ENCODE data around the gene SAMD4B. TPM values are rescaled to one million over a fixed set of nuclear protein-coding genes. Genes with fewer than 3 reads are reported as not detected.
"Not testable (repeated sequence)": the region's sequence is repeated elsewhere in the genome, so short reads cannot be mapped to it uniquely, and the experiment has no call there.

The SAMD4B gene
- total and polyA plus RNA-seq, 12 donors: 35.5 to 92.8 (median 49.8) TPM

- ATAC-seq: no peak
- no peaks in the 10 kb centered on the region for H3K9me3 ChIP-seq
- WGBS, 2 donors: 96 to 100% methylated on average over 1 of the region's 1 CpG
- no peak overlapping the region for H3K4me3 ChIP-seq
- intact Hi-C loops (cut with DNase I): loop anchor here in 5 of 10 donors (5.0 to 10.0 kb wide), 6 partner anchors 48 to 365 kb away; partner anchors contain the start of genes PLEKHG2 (in 3 of the 5), PAK4 (in 2 of the 5), FBXO17 (in 1 of the 5) and MED29 (in 1 of the 5)
- H3K36me3 ChIP-seq: peaks cover 0 to 1% (median 0%) of the 10 kb centered on the region in 9 donors
- peak overlapping the region in 1 of 10 donors; percentile 97 for H3K27ac ChIP-seq
- H3K27me3 ChIP-seq: no peaks in the 10 kb centered on the region
- peaks cover 0 to 58% (median 29%) of the 10 kb centered on the region in 9 donors for H3K4me1 ChIP-seq
- TF ChIP-seq CTCF (IDR thresholded peaks at IDR 0.05): no peak
- DNase-seq: no peak
These were observed 2.5 kb upstream of the SAMD4B start for GRCh38 chr19:39339674-39340073.

GRCh38 chr19:39340156-39340555, 2.1 kb upstream of the SAMD4B start:
- Histone ChIP-seq H3K4me1 (peaks cover 0 to 60% (median 33%) of the 10 kb centered on the region in 9 donors), H3K4me3 (peak overlapping the region in 2 of 10 donors; percentile 85 to 88), H3K27ac (peak overlapping the region in 2 of 10 donors; percentile 93 to 97)
- WGBS, 2 donors: 90% methylated on average over 7 of the region's 7 CpGs
- H3K27me3 ChIP-seq, ATAC-seq, DNase-seq, H3K9me3 ChIP-seq, H3K36me3 ChIP-seq: not testable (repeated sequence)
- intact Hi-C loops (cut with DNase I): loop anchor here in 5 of 10 donors (5.0 kb wide), 5 partner anchors 47 to 213 kb away; partner anchors contain the start of genes PLEKHG2 (in 3 of the 5), PAK4 (in 2 of the 5), MED29 (in 1 of the 5) and PAF1 (in 1 of the 5)

- Histone ChIP-seq H3K27ac (peak overlapping the region; percentile 27 to 97 (median 86)), H3K4me1 (peaks cover 2 to 66% (median 44%) of the 10 kb centered on the region in 9 donors), H3K36me3 (peaks cover 0 to 15% (median 0%) of the 10 kb centered on the region in 9 donors), H3K27me3 (no peaks in the 10 kb centered on the region), H3K9me3 (no peaks in the 10 kb centered on the region), H3K4me3 (peak overlapping the region; percentile 59 to 97 (median 78))
- DNase-seq: peak; percentile 21 to 32
- intact Hi-C loops (cut with DNase I): loop anchor here in 6 of 10 donors (1.0 to 5.0 kb wide), 6 partner anchors 46 to 214 kb away; partner anchors contain the start of genes PLEKHG2 (in 3 of the 6), PAK4 (in 2 of the 6), MED29 (in 1 of the 6) and PAF1 (in 1 of the 6)
- peak in 6 of 8 donors; percentile 9 to 41 (median 24) for ATAC-seq
- no peak for TF ChIP-seq CTCF (IDR thresholded peaks at IDR 0.05)
- WGBS, 2 donors: 3% methylated on average over 17 of the region's 17 CpGs
These were observed 997 bp upstream of the SAMD4B start for GRCh38 chr19:39341129-39341718.

- TF ChIP-seq CTCF (IDR thresholded peaks at IDR 0.05): no peak
- H3K4me1 ChIP-seq: peaks cover 2 to 60% (median 50%) of the 10 kb centered on the region in 9 donors
- peaks cover 0 to 26% (median 0%) of the 10 kb centered on the region in 9 donors for H3K36me3 ChIP-seq
- H3K9me3 ChIP-seq: no peaks in the 10 kb centered on the region
- 2 to 3% methylated on average over 34 to 42 of the region's 51 CpGs for WGBS, 2 donors
- intact Hi-C loops (cut with DNase I): loop anchor here in 5 of 10 donors (2.0 to 5.0 kb wide), 6 partner anchors 45 to 215 kb away; partner anchors contain the start of genes PLEKHG2 (in 3 of the 5), MED29 (in 2 of the 5), PAF1 (in 2 of the 5) and PAK4 (in 2 of the 5)
- DNase-seq (peak; percentile 28), ATAC-seq (no peak)
- peak overlapping the region; percentile 44 to 91 (median 82) for H3K27ac ChIP-seq
- H3K27me3 ChIP-seq: no peaks in the 10 kb centered on the region
- peak overlapping the region; percentile 60 to 97 (median 82) for H3K4me3 ChIP-seq
These were observed 555 bp downstream of the SAMD4B start for GRCh38 chr19:39342647-39343305.

All from heart right ventricle (tissue), 16 donors.